ENCODE data around the gene ZFPL1. TPM values are rescaled to one million over a fixed set of nuclear protein-coding genes. Genes with fewer than 3 reads are reported as not detected.

Gene ZFPL1
- total RNA-seq, 2 experiments from 2014 or later, result 38.4 to 43.9 TPM

DNA sequence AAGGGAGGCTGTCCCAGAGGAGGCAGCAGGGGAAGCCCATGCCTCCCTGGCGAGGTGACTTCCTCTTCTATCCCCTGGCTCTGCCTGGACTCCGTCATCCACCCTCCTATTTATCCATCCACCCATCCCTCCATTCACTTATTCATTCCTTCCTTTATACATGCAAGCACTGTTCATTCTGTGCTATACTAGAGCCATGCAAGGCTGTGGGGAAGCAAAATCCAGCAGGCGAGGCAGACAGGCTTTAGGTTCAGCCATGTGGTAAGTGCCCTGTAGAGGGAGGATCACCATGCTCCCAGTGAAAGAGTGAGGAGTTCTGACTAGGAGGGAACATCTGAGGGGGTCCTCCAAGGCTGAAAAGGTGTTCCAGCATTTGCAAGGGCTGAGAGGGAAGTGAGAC lies 24.5 kb upstream of the ZFPL1 start:
- TF ChIP-seq CTCF (conservative IDR thresholded peaks at IDR 0.05; ENCODE audit: low read length) (no peak), EZH2phosphoT487 (IDR thresholded peaks at IDR 0.05; ENCODE audit: borderline replicate concordance, low read depth, low read length) (no peak)
- CTCF ChIA-PET (ENCODE audit: unreplicated experiment), result no interaction called here
- intact Hi-C loops (cut with micrococcal nuclease; ENCODE audit: unreplicated experiment), result no loop called here

GRCh38 chr11:65059959-65060824 lies 23.8 kb upstream of the ZFPL1 start:
- peak; percentile 29 for DNase-seq (ENCODE audit: low spot score)
- H3K4me2 ChIP-seq (ENCODE audit: low read length), result no peak overlapping the region
- no peak overlapping the region for H3K27ac ChIP-seq (ENCODE audit: low read depth, low read length, poor library complexity, severe bottlenecking)
- no peaks in the 10 kb centered on the region for H3K9me2 ChIP-seq (ENCODE audit: insufficient read depth, low read length)
- CTCF ChIA-PET (ENCODE audit: unreplicated experiment), result no interaction called here
- H3K79me2 ChIP-seq (ENCODE audit: insufficient read depth, low read depth, low read length), result no peaks in the 10 kb centered on the region
- no peaks in the 10 kb centered on the region for H3K9me3 ChIP-seq (ENCODE audit: low read length)
- H3K36me3 ChIP-seq (ENCODE audit: insufficient read depth, low read length), result no peaks in the 10 kb centered on the region
- H4K20me1 ChIP-seq (ENCODE audit: insufficient read depth, low read length), result no peaks in the 10 kb centered on the region
- no peak overlapping the region for H3K4me3 ChIP-seq (ENCODE audit: low read depth, low read length, poor library complexity, severe bottlenecking)
- H3K4me1 ChIP-seq (ENCODE audit: insufficient read depth, low read length, poor library complexity, severe bottlenecking), result peaks cover 22% of the 10 kb centered on the region
- intact Hi-C loops (cut with micrococcal nuclease; ENCODE audit: unreplicated experiment), result no loop called here
- POLR2A ChIA-PET, result no interaction called here
- H2AFZ ChIP-seq (ENCODE audit: low read length), result no peak overlapping the region; the same call in 1 of the 2 replicates
- TF ChIP-seq EZH2phosphoT487 (IDR thresholded peaks at IDR 0.05; ENCODE audit: borderline replicate concordance, low read depth, low read length) (no peak), CTCF (conservative IDR thresholded peaks at IDR 0.05; ENCODE audit: low read length) (no peak)
- no TSS peak for BruUV-seq (replicated peaks)

More for the DNA sequence above, 24.5 kb upstream of the ZFPL1 start:
- H4K20me1 ChIP-seq (ENCODE audit: insufficient read depth, low read length), result no peaks in the 10 kb centered on the region
- H2AFZ ChIP-seq (ENCODE audit: low read length), result no peak overlapping the region
- no peaks in the 10 kb centered on the region for H3K9me3 ChIP-seq (ENCODE audit: low read length)
- H3K27ac ChIP-seq (ENCODE audit: low read depth, low read length, poor library complexity, severe bottlenecking), result no peak overlapping the region
- DNase-seq (ENCODE audit: low spot score), result no peak
- H3K36me3 ChIP-seq (ENCODE audit: insufficient read depth, low read length), result no peaks in the 10 kb centered on the region
- H3K79me2 ChIP-seq (ENCODE audit: insufficient read depth, low read depth, low read length), result no peaks in the 10 kb centered on the region
- POLR2A ChIA-PET, result no interaction called here
- H3K4me2 ChIP-seq (ENCODE audit: low read length), result no peak overlapping the region
- peaks cover 29% of the 10 kb centered on the region for H3K4me1 ChIP-seq (ENCODE audit: insufficient read depth, low read length, poor library complexity, severe bottlenecking)
- H3K4me3 ChIP-seq (ENCODE audit: low read depth, low read length, poor library complexity, severe bottlenecking), result no peak overlapping the region
- no peaks in the 10 kb centered on the region for H3K9me2 ChIP-seq (ENCODE audit: insufficient read depth, low read length)
- BruUV-seq (replicated peaks), result no TSS peak

GRCh38 chr11:65060913-65061408 lies 23.1 kb upstream of the ZFPL1 start:
- Histone ChIP-seq H3K9me2 (ENCODE audit: insufficient read depth, low read length) (no peaks in the 10 kb centered on the region), H3K4me3 (ENCODE audit: low read depth, low read length, poor library complexity, severe bottlenecking) (no peak overlapping the region), H3K4me1 (ENCODE audit: insufficient read depth, low read length, poor library complexity, severe bottlenecking) (peaks cover 15% of the 10 kb centered on the region), H2AFZ (ENCODE audit: low read length) (no peak overlapping the region; the same call in 1 of the 2 replicates), H3K4me2 (ENCODE audit: low read length) (no peak overlapping the region), H3K9me3 (ENCODE audit: low read length) (no peaks in the 10 kb centered on the region), H3K79me2 (ENCODE audit: insufficient read depth, low read depth, low read length) (no peaks in the 10 kb centered on the region), H4K20me1 (ENCODE audit: insufficient read depth, low read length) (no peaks in the 10 kb centered on the region), H3K36me3 (ENCODE audit: insufficient read depth, low read length) (no peaks in the 10 kb centered on the region), H3K27ac (ENCODE audit: low read depth, low read length, poor library complexity, severe bottlenecking) (no peak overlapping the region)
- ChIA-PET CTCF (ENCODE audit: unreplicated experiment) (no interaction called here), POLR2A (interaction anchor here (0.6 kb wide), 1 partner anchor 212 kb away, joined by 3 read pairs; no protein-coding TSS in a partner anchor)
- peak; percentile 45 for TF ChIP-seq CTCF (conservative IDR thresholded peaks at IDR 0.05; ENCODE audit: low read length)
- no peak for TF ChIP-seq EZH2phosphoT487 (IDR thresholded peaks at IDR 0.05; ENCODE audit: borderline replicate concordance, low read depth, low read length)
- intact Hi-C loops (cut with micrococcal nuclease; ENCODE audit: unreplicated experiment), result no loop called here
- no peak for DNase-seq (ENCODE audit: low spot score)
- BruUV-seq (replicated peaks), result no TSS peak
